ENCODE measurements around the gene HDLBP. TPM values are rescaled to one million over a fixed set of nuclear protein-coding genes. Genes with fewer than 3 reads are reported as not detected.

Gene HDLBP
- total and polyA plus RNA-seq, 8 donors, result 273 to 996 (median 749) TPM

DNA sequence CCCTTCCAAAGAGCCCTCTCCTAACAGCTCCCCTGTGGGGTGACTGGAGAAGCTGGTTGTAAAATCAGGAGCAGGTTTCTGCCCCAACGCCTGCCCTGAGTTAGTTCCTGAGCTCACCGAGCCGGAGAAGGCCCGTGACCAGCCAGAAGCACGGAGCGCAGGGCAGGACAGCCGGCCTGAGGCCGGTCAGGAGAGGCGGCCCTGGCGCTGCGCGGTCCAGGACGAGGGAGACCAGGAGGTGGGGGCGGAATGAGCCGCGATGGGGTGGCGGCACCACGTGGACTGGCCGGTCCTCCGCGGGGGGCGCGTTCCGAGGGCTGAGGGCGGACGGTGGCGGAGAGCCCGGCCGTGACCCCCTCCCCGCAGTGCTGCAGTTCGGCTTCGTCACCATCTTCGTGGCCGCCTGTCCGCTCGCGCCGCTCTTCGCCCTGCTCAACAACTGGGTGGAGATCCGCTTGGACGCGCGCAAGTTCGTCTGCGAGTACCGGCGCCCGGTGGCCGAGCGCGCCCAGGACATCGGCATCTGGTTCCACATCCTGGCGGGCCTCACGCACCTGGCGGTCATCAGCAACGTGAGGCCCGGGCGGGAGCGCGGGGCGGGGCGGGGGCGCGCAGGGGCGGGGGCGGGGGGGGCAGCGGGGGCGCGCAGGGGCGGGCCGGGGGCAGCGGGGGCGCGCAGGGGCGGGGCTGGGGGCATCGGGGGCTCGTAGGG lies 98.0 kb downstream of the HDLBP start:
- no peaks in the 10 kb centered on the region for H3K27me3 ChIP-seq
- FAIRE-seq, result no peak
- peak; percentile 69 to 84 (median 80) for ATAC-seq
- peak overlapping the region in 3 of 4 donors; percentile 24 to 51 (median 31) for H3K4me3 ChIP-seq
- peak; percentile 64 to 90 (median 76) for DNase-seq
- TF ChIP-seq, protein P1, sequence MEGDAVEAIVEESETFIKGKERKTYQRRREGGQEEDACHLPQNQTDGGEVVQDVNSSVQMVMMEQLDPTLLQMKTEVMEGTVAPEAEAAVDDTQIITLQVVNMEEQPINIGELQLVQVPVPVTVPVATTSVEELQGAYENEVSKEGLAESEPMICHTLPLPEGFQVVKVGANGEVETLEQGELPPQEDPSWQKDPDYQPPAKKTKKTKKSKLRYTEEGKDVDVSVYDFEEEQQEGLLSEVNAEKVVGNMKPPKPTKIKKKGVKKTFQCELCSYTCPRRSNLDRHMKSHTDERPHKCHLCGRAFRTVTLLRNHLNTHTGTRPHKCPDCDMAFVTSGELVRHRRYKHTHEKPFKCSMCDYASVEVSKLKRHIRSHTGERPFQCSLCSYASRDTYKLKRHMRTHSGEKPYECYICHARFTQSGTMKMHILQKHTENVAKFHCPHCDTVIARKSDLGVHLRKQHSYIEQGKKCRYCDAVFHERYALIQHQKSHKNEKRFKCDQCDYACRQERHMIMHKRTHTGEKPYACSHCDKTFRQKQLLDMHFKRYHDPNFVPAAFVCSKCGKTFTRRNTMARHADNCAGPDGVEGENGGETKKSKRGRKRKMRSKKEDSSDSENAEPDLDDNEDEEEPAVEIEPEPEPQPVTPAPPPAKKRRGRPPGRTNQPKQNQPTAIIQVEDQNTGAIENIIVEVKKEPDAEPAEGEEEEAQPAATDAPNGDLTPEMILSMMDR (IDR thresholded peaks at IDR 0.05), result no peak
- peak overlapping the region; percentile 76 to 82 (median 81) for H3K27ac ChIP-seq
- no peaks in the 10 kb centered on the region for H3K36me3 ChIP-seq
- 1% methylated on average over 42 to 74 of the region's 77 CpGs for WGBS, 2 donors
- intact Hi-C loops (cut with DNase I), result no loop called here
- peaks cover 0 to 12% (median 10%) of the 10 kb centered on the region in 3 donors for H3K4me1 ChIP-seq
- no peaks in the 10 kb centered on the region for H3K9me3 ChIP-seq

GRCh38 chr2:241216211-241216761 lies 99.2 kb downstream of the HDLBP start:
- peak in 2 of 6 donors; percentile 33 to 68 for DNase-seq
- Histone ChIP-seq H3K27me3 (no peaks in the 10 kb centered on the region), H3K4me3 (no peak overlapping the region), H3K36me3 (no peaks in the 10 kb centered on the region), H3K9me3 (no peaks in the 10 kb centered on the region), H3K27ac (no peak overlapping the region), H3K4me1 (peaks cover 0 to 12% (median 10%) of the 10 kb centered on the region in 3 donors)
- WGBS, 2 donors, result 73 to 76% methylated on average over 13 to 14 of the region's 14 CpGs
- no peak for ATAC-seq
- TF ChIP-seq, protein P1 (IDR thresholded peaks at IDR 0.05), result no peak
- no peak for FAIRE-seq
- intact Hi-C loops (cut with DNase I), result no loop called here

- ATAC-seq (no peak), FAIRE-seq (no peak), DNase-seq (peak in 1 of 6 donors; percentile 17)
- Histone ChIP-seq H3K36me3 (no peaks in the 10 kb centered on the region), H3K4me1 (peaks cover 0 to 12% (median 10%) of the 10 kb centered on the region in 3 donors), H3K4me3 (no peak overlapping the region), H3K27me3 (no peaks in the 10 kb centered on the region), H3K27ac (no peak overlapping the region), H3K9me3 (no peaks in the 10 kb centered on the region)
- intact Hi-C loops (cut with DNase I), result no loop called here
- WGBS, 2 donors, result 44 to 55% methylated on average over 9 of the region's 9 CpGs
- TF ChIP-seq, protein P1 (IDR thresholded peaks at IDR 0.05), result no peak
Measured at GRCh38 chr2:241215421-241215820, 100.1 kb downstream of the HDLBP start.

DNA sequence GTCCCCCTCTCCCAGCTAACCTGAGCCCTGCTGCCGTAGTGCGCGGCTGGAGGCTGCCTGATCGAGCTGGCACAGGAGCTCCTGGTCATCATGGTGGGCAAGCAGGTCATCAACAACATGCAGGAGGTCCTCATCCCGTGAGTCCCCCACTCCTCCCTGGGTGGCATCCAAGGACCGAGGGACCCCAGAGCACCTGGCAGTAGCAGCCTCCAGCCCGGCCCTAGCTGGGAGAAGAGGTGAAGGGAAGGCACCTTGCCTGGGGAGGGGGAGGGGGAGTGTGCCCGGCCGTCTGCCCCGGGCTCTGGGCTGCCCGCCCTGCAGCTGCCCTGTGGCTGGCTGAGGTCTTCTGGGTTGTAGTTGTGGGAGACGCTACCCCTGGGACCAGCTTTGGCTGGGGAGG lies 100.7 kb downstream of the HDLBP start:
- peaks cover 0 to 12% (median 10%) of the 10 kb centered on the region in 3 donors for H3K4me1 ChIP-seq
- H3K4me3 ChIP-seq, result no peak overlapping the region
- intact Hi-C loops (cut with DNase I), result no loop called here
- H3K27ac ChIP-seq, result no peak overlapping the region
- H3K36me3 ChIP-seq, result no peaks in the 10 kb centered on the region
- FAIRE-seq (no peak), DNase-seq (peak in 1 of 6 donors; percentile 30), ATAC-seq (no peak)
- no peaks in the 10 kb centered on the region for H3K27me3 ChIP-seq
- WGBS, 2 donors, result 78 to 82% methylated on average over 9 to 12 of the region's 12 CpGs
- TF ChIP-seq, protein P1 (IDR thresholded peaks at IDR 0.05), result no peak
- H3K9me3 ChIP-seq, result no peaks in the 10 kb centered on the region

GRCh38 chr2:241214209-241214608 lies 101.3 kb downstream of the HDLBP start:
- peaks cover 0 to 9% (median 7%) of the 10 kb centered on the region in 3 donors for H3K4me1 ChIP-seq
- H3K27ac ChIP-seq, result no peak overlapping the region
- ATAC-seq, result no peak
- peak in 2 of 6 donors; percentile 11 to 43 for DNase-seq
- no peaks in the 10 kb centered on the region for H3K36me3 ChIP-seq
- H3K27me3 ChIP-seq, result no peaks in the 10 kb centered on the region
- WGBS, 2 donors, result 54 to 66% methylated on average over 10 of the region's 10 CpGs
- TF ChIP-seq, protein P1 (IDR thresholded peaks at IDR 0.05), result no peak
- no peaks in the 10 kb centered on the region for H3K9me3 ChIP-seq
- FAIRE-seq, result no peak
- H3K4me3 ChIP-seq, result no peak overlapping the region
- intact Hi-C loops (cut with DNase I), result no loop called here

All from pancreas (tissue), 10 donors.